OCI-LY7 (cell line): ENCODE data around the gene EOMES. TPM values are rescaled to one million over a fixed set of nuclear protein-coding genes. Genes with fewer than 3 reads are reported as not detected.
"Not testable (repeated sequence)": the region's sequence is repeated elsewhere in the genome, so short reads cannot be mapped to it uniquely, and the experiment has no call there.

Source experiments
- Bru-seq: library from RNA; stranded (reverse); fragments of 400-500 nt; gene quantifications from one replicate; lab custom pipeline; 2021; lab: Mats Ljungman, UMichigan
- BruChase-seq, 2 experiments: library from RNA; stranded (reverse); fragments of 400-500 nt; gene quantifications; one replicate each; lab custom pipeline; 2021; lab: Mats Ljungman, UMichigan
- BruUV-seq: library from RNA; stranded (reverse); fragments of 400-500 nt; replicated peaks from 2 replicates; lab custom pipeline; 2021; lab: Mats Ljungman, UMichigan
- CTCF ChIA-PET: fragments of 300-600 bp; sonication (Branson Sonifier 250); formaldehyde crosslinking; loops from one replicate; lab custom pipeline; 2022; ENCODE audit warnings: antibody characterized with exemption; ENCODE audit not compliant: unreplicated experiment; lab: Charles Lee
- POLR2A ChIA-PET: fragments of 300-600 bp; sonication (Branson Sonifier 250); formaldehyde crosslinking; loops from one replicate; lab custom pipeline; 2022; ENCODE audit warnings: antibody characterized with exemption; lab: Charles Lee
- DNase-seq: peaks from one replicate; pipeline ENCODE4 v3.0.0-alpha.2; 2015; ENCODE audit warnings: low spot score
- H2AFZ ChIP-seq: fragments of 200-600 bp; sonication (generic), shearing (Covaris generic); 2 replicates; pipeline ENCODE4 v1.6.1; 2014; ENCODE audit warnings: mild to moderate bottlenecking, antibody characterized with exemption, low read length, moderate library complexity
- H3K27ac ChIP-seq: fragments of 200-600 bp; sonication (generic); 2 replicates; pipeline ENCODE4 v1.5.1; 2014; ENCODE audit warnings: mixed run types, low read depth, mild to moderate bottlenecking, moderate library complexity, low read length, inconsistent platforms; ENCODE audit not compliant: poor library complexity, severe bottlenecking
- H3K36me3 ChIP-seq: fragments of 200-600 bp; sonication (generic); 2 replicates; pipeline ENCODE4 v1.6.1; 2014; ENCODE audit warnings: mild to moderate bottlenecking, antibody characterized with exemption, low read length, moderate library complexity, mixed read lengths; ENCODE audit not compliant: insufficient read depth
- H3K4me1 ChIP-seq: fragments of 200-600 bp; sonication (generic); 2 replicates; pipeline ENCODE4 v1.5.1; 2014; ENCODE audit warnings: mild to moderate bottlenecking, low read length; ENCODE audit not compliant: insufficient read depth, poor library complexity, severe bottlenecking
- H3K4me2 ChIP-seq: fragments of 200-600 bp; sonication (generic); 2 replicates; pipeline ENCODE4 v1.6.1; 2014; ENCODE audit warnings: mild to moderate bottlenecking, low read length
- H3K4me3 ChIP-seq: fragments of 200-600 bp; sonication (generic); 2 replicates; pipeline ENCODE4 v1.5.1; 2014; ENCODE audit warnings: mild to moderate bottlenecking, low read depth, low read length; ENCODE audit not compliant: poor library complexity, severe bottlenecking
- H3K79me2 ChIP-seq: fragments of 200-600 bp; sonication (generic); 2 replicates; pipeline ENCODE4 v1.6.1; 2016; ENCODE audit warnings: low read depth, mild to moderate bottlenecking, low read length, moderate library complexity, mixed read lengths; ENCODE audit not compliant: insufficient read depth
- H3K9me2 ChIP-seq: fragments of 200-600 bp; sonication (generic); 2 replicates; pipeline ENCODE4 v1.6.1; 2016; ENCODE audit warnings: mild to moderate bottlenecking, low read length, mixed read lengths; ENCODE audit not compliant: insufficient read depth
- H3K9me3 ChIP-seq: fragments of 200-600 bp; sonication (generic); 2 replicates; pipeline ENCODE4 v1.6.1; 2014; ENCODE audit warnings: mild to moderate bottlenecking, mixed run types, low read length, mixed read lengths
- H4K20me1 ChIP-seq: fragments of 200-600 bp; sonication (generic); 2 replicates; pipeline ENCODE4 v1.6.1; 2014; ENCODE audit warnings: mild to moderate bottlenecking, antibody characterized with exemption, low read length, moderate library complexity, mixed read lengths; ENCODE audit not compliant: insufficient read depth
- CTCF ChIP-seq: fragments of 200-600 bp; sonication (generic); conservative IDR thresholded peaks from 2 replicates; pipeline ENCODE4 v1.5.1; 2014; ENCODE audit warnings: mild to moderate bottlenecking, antibody characterized with exemption, low read length, moderate library complexity, mixed read lengths
- EZH2phosphoT487 ChIP-seq: fragments of 200-600 bp; sonication (generic); IDR thresholded peaks from 2 replicates; pipeline ENCODE4 v1.6.1; 2018; ENCODE audit warnings: low read depth, borderline replicate concordance, mild to moderate bottlenecking, mixed run types, antibody characterized with exemption, low read length, moderate library complexity, mixed read lengths
- intact Hi-C: fragments of 100-400 bp; cut with micrococcal nuclease; formaldehyde crosslinking; loops from one replicate; pipeline ENCODE4 v1.10.0; 2022; ENCODE audit not compliant: unreplicated experiment
- long read RNA-seq: library from polyadenylated mRNA; stranded (forward); transcript quantifications from one replicate; pipeline ENCODE4 v2.0.0, GENCODE V29; 2022
- total RNA-seq, 2 experiments: library from RNA; depleted of rRNA in 1 of 2; stranded (reverse); fragments of >200 nt in 1 of 2; shearing (Covaris generic) in 1 of 2; gene quantifications; 2 replicates each; pipeline ENCODE4 v1.2.3, GENCODE V29; 2014 to 2022

The EOMES gene
- total RNA-seq (2014; rRNA removed; shearing (Covaris generic)) (not detected in 2 replicates), total RNA-seq (2022) (not detected in 2 replicates), Bru-seq, nascent RNA (not detected), BruChase-seq, experiment 1, labeled RNA remaining after a 6-hour chase (percentile 12 among the genes with signal in this experiment), BruChase-seq, experiment 2, labeled RNA remaining after a 2-hour chase (percentile 12 among the genes with signal in this experiment)
- long read RNA-seq, result 0 reads

GRCh38 chr3:27721717-27722564 lies at the start of gene EOMES:
TSS of gene EOMES (minus strand) at chr3:27722323. CDS start at chr3:27722294, 29 bp downstream.
- no TSS peak for BruUV-seq
- peak; percentile 1 for DNase-seq
- Histone ChIP-seq H2AFZ (no peak within 1 kb of the TSS), H3K4me2 (no peak within 1 kb of the TSS), H3K79me2 (no peaks in the 10 kb centered on the region), H3K4me3 (no peak within 1 kb of the TSS), H3K27ac (no peak within 1 kb of the TSS), H3K9me2 (no peaks in the 10 kb centered on the region), H3K9me3 (no peaks in the 10 kb centered on the region), H3K4me1 (no peaks in the 10 kb centered on the region), H3K36me3 (no peaks in the 10 kb centered on the region), H4K20me1 (no peaks in the 10 kb centered on the region)
- no peak for TF ChIP-seq EZH2phosphoT487
- intact Hi-C loops, result no loop called here
- ChIA-PET POLR2A (no interaction called here), CTCF (no interaction called here)

- CTCF ChIA-PET, H2AFZ ChIP-seq, H3K4me2 ChIP-seq, POLR2A ChIA-PET, H3K4me3 ChIP-seq, H4K20me1 ChIP-seq, H3K9me3 ChIP-seq, H3K36me3 ChIP-seq, H3K79me2 ChIP-seq, DNase-seq, intact Hi-C loops, H3K4me1 ChIP-seq, H3K9me2 ChIP-seq, BruUV-seq, H3K27ac ChIP-seq: not testable (repeated sequence)
Observed at GRCh38 chr3:27770384-27770783, 48.3 kb upstream of the EOMES start.

DNA sequence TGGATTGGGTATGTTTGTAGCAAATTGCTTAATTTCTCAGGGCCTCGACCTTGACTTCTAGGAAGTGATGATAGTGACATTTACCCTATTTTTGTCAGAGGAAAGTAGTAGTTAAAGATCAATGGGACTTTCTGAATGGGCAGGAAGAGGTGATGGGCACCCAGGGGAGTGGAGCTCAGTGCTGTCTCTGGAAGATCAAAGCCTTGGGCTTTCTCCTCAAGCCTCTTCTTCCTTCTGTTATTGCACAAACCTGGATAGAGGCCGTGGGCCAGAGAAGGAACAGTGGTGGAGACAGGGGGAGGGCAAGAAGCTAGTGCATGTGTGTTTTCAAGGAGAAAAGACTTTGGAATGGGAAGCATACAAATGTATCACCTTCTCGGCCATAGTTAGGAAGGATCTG lies 44.9 kb upstream of the EOMES start:
- H3K4me2 ChIP-seq, result no peak overlapping the region
- no TSS peak for BruUV-seq
- H3K4me3 ChIP-seq, result no peak overlapping the region
- no peak for TF ChIP-seq EZH2phosphoT487
- no peak for TF ChIP-seq CTCF
- intact Hi-C loops, result no loop called here
- H3K79me2 ChIP-seq, result no peaks in the 10 kb centered on the region
- H3K9me2 ChIP-seq, result no peaks in the 10 kb centered on the region; the same call in 1 of the 2 replicates
- CTCF ChIA-PET, result no interaction called here
- DNase-seq, result no peak
- no peaks in the 10 kb centered on the region for H3K9me3 ChIP-seq
- no peak overlapping the region for H2AFZ ChIP-seq
- no peaks in the 10 kb centered on the region for H3K4me1 ChIP-seq
- H3K36me3 ChIP-seq, result no peaks in the 10 kb centered on the region
- H3K27ac ChIP-seq, result no peak overlapping the region
- H4K20me1 ChIP-seq, result no peaks in the 10 kb centered on the region
- POLR2A ChIA-PET, result no interaction called here
